ENCODE data around the gene CORO2B. TPM values are rescaled to one million over a fixed set of nuclear protein-coding genes. Genes with fewer than 3 reads are reported as not detected.

Gene CORO2B
- total and polyA plus RNA-seq, 9 of the 15 experiments (the other 6 are each of a cell fraction or from before 2014, with no cell fraction given): not detected

DNA sequence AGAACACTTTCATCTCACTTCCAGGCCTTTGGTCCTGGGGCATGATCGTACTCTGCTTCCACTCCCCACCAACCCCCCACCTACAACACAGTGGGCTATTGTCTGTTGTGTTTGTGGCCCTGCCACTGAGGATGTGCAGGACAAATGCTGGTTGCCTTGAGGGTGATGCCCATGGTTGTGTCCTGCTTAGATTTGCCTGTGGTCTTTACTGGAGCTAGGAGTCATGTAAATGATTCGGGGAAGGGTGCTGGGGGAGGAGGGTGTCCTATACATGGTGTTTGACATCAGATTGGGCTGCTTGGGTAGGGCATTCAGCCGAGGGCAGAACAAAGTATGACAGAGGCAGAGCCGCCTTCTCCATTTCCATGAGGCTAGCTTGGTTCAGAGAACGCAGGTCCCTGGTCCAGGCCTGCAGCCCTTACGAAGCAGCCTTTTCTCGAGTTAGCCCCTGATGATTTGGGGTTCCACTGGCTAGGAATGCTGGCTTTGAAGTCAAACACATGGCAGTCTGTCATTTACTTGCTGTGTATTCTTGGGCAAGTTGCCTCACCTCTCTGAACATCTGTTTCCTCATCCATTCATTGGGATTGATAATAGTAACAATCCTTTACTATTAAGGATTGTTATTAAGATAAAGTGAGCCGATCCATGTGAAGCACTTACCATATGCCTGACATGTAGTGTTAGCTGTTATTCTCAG, 6.9 kb downstream of the CORO2B start:
- DNase-seq (ENCODE audit: extremely low read depth in 1 of 4, low spot score in 3 of 4) (no peak), FAIRE-seq (no peak), ATAC-seq (no peak)
- Histone ChIP-seq H3K27me3 (ENCODE audit: control insufficient read depth in 2 of 2, insufficient read depth in 2 of 2, low read length in 2 of 2) (peaks cover 16 to 66% of the 10 kb centered on the region in 2 experiments; a peak in 3 of 5 replicates), H3K4me2 (ENCODE audit: insufficient read depth, low read length) (no peak overlapping the region), H3K27ac (ENCODE audit: extremely low read depth, low read depth, low read length) (no peak overlapping the region), H3K4me1 (replicated peaks in 1 of 2; ENCODE audit: control insufficient read depth in 2 of 2, insufficient read depth in 2 of 2, low read length in 2 of 2) (no peaks in the 10 kb centered on the region; a peak in 1 of 5 replicates), H4K20me1 (replicated peaks; ENCODE audit: control insufficient read depth, insufficient read depth, low read length) (peaks cover 10% of the 10 kb centered on the region; the same call in 1 of the 2 replicates), H3K36me3 (ENCODE audit: control insufficient read depth, insufficient read depth, low read length) (no peaks in the 10 kb centered on the region), H2AFZ (ENCODE audit: low read depth, low read length) (no peak overlapping the region), H3K9me1 (ENCODE audit: control insufficient read depth, insufficient read depth, low read length) (no peaks in the 10 kb centered on the region), H3K79me2 (ENCODE audit: control insufficient read depth, insufficient read depth, low read length) (no peaks in the 10 kb centered on the region), H3K9ac (ENCODE audit: insufficient read depth in 1 of 2, low read depth in 2 of 2, low read length in 2 of 2) (no peak overlapping the region), H3K9me3 (replicated peaks; ENCODE audit: control insufficient read depth, insufficient read depth, low read depth, low read length) (no peaks in the 10 kb centered on the region), H3K4me3 (no peak overlapping the region)
- in situ Hi-C loops (cut with MboI) (no loop called here), intact Hi-C loops (cut with micrococcal nuclease) (no loop called here)
- ChIA-PET CTCF (ENCODE audit: low intra/inter-chr PET ratio) (no interaction called here), POLR2A (interaction anchor here (1.0 kb wide), 1 partner anchor 17 kb away, joined by 4 read pairs; no protein-coding TSS in a partner anchor)
- TF ChIP-seq, protein P1, sequence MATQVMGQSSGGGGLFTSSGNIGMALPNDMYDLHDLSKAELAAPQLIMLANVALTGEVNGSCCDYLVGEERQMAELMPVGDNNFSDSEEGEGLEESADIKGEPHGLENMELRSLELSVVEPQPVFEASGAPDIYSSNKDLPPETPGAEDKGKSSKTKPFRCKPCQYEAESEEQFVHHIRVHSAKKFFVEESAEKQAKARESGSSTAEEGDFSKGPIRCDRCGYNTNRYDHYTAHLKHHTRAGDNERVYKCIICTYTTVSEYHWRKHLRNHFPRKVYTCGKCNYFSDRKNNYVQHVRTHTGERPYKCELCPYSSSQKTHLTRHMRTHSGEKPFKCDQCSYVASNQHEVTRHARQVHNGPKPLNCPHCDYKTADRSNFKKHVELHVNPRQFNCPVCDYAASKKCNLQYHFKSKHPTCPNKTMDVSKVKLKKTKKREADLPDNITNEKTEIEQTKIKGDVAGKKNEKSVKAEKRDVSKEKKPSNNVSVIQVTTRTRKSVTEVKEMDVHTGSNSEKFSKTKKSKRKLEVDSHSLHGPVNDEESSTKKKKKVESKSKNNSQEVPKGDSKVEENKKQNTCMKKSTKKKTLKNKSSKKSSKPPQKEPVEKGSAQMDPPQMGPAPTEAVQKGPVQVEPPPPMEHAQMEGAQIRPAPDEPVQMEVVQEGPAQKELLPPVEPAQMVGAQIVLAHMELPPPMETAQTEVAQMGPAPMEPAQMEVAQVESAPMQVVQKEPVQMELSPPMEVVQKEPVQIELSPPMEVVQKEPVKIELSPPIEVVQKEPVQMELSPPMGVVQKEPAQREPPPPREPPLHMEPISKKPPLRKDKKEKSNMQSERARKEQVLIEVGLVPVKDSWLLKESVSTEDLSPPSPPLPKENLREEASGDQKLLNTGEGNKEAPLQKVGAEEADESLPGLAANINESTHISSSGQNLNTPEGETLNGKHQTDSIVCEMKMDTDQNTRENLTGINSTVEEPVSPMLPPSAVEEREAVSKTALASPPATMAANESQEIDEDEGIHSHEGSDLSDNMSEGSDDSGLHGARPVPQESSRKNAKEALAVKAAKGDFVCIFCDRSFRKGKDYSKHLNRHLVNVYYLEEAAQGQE (IDR thresholded peaks at IDR 0.05; ENCODE audit: borderline replicate concordance): no peak
- TF ChIP-seq, protein P1 (CRISPR knock-in tag; IDR thresholded peaks at IDR 0.05; ENCODE audit: low read depth): no peak
- BruUV-seq (replicated peaks): no TSS peak
- 0% methylated on average over 8 of the region's 8 CpGs for WGBS (ENCODE audit: insufficient coverage, low coverage, missing lambda C conversion rate)

Measured in K562 (cell line).